KMS-11 (cell line): Measurements from ENCODE around the gene MIS18A.

Experiments used
- H2AFZ ChIP-seq: fragments of 200-600 bp; sonication (generic); 2 replicates; pipeline ENCODE4 v1.6.1; 2016; ENCODE audit warnings: antibody characterized with exemption, mixed run types, low read depth
- H3K27ac ChIP-seq: fragments of 200-600 bp; sonication (generic); 2 replicates; pipeline ENCODE4 v1.6.1; 2016; ENCODE audit warnings: mild to moderate bottlenecking, mixed run types
- H3K27me3 ChIP-seq: fragments of 200-600 bp; sonication (generic); 2 replicates; pipeline ENCODE4 v1.6.1; 2017; ENCODE audit warnings: mild to moderate bottlenecking, low read depth, mixed run types, moderate library complexity; ENCODE audit not compliant: insufficient read depth
- H3K36me3 ChIP-seq: fragments of 200-600 bp; sonication (generic); 2 replicates; pipeline ENCODE4 v1.6.1; 2017; ENCODE audit warnings: mild to moderate bottlenecking, mixed run types; ENCODE audit not compliant: insufficient read depth
- H3K4me1 ChIP-seq: fragments of 200-600 bp; sonication (generic); 2 replicates; pipeline ENCODE4 v1.6.1; 2016; ENCODE audit warnings: mild to moderate bottlenecking, low read depth, mixed run types; ENCODE audit not compliant: poor library complexity, severe bottlenecking
- H3K4me2 ChIP-seq: fragments of 200-600 bp; sonication (generic); 2 replicates; pipeline ENCODE4 v1.7.0; 2016; ENCODE audit warnings: mild to moderate bottlenecking, mixed run types
- H3K4me3 ChIP-seq: fragments of 200-600 bp; sonication (generic); IDR thresholded peaks from 2 replicates; pipeline ENCODE4 v1.6.1; 2017; ENCODE audit warnings: low read depth, low read length, mixed read lengths; ENCODE audit not compliant: insufficient read depth
- H3K79me2 ChIP-seq: fragments of 200-600 bp; sonication (generic); 2 replicates; pipeline ENCODE4 v1.6.1; 2016; ENCODE audit warnings: low read depth, mixed run types; ENCODE audit not compliant: insufficient read depth
- H3K9ac ChIP-seq: fragments of 200-600 bp; sonication (generic); 2 replicates; pipeline ENCODE4 v1.6.1; 2016; ENCODE audit warnings: mild to moderate bottlenecking, mixed run types
- H4K20me1 ChIP-seq: fragments of 200-600 bp; sonication (generic); 2 replicates; pipeline ENCODE4 v1.6.1; 2016; ENCODE audit warnings: mild to moderate bottlenecking, mixed run types; ENCODE audit not compliant: insufficient read depth
- TF ChIP-seq, protein P1 (sequence below): fragments of 200-600 bp; sonication (generic); conservative IDR thresholded peaks from 2 replicates; pipeline ENCODE4 v1.6.1; 2017; ENCODE audit warnings: low read depth, mild to moderate bottlenecking, antibody characterized with exemption, low read length, moderate library complexity, mixed read lengths

Gene MIS18A

DNA sequence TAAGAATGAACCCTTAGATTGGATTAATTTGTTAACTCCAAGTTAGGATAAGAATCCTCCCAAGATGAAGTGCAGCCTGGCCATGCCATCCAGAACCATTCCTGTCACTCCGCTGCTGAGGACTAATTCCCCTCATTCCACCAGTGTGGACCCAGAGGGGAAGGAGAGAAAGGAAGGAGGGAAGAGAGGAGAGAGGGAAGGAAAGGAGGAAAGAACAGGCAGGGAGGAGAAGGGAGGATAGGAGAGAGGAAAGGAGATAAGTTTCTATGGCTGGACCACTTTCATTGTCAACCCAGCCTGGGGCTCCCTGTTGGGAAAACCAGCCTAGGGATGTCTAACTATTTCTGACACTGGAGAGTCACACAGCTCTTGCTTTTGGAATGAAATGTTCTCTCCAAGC, 24.5 kb upstream of the MIS18A start:
- Histone ChIP-seq H3K36me3 (no peaks in the 10 kb centered on the region), H2AFZ (no peak overlapping the region), H4K20me1 (no peaks in the 10 kb centered on the region), H3K9ac (no peak overlapping the region), H3K27me3 (no peaks in the 10 kb centered on the region), H3K4me3 (no peak overlapping the region), H3K79me2 (no peaks in the 10 kb centered on the region), H3K4me2 (no peak overlapping the region), H3K4me1 (no peaks in the 10 kb centered on the region), H3K27ac (no peak overlapping the region)
- TF ChIP-seq, protein P1, sequence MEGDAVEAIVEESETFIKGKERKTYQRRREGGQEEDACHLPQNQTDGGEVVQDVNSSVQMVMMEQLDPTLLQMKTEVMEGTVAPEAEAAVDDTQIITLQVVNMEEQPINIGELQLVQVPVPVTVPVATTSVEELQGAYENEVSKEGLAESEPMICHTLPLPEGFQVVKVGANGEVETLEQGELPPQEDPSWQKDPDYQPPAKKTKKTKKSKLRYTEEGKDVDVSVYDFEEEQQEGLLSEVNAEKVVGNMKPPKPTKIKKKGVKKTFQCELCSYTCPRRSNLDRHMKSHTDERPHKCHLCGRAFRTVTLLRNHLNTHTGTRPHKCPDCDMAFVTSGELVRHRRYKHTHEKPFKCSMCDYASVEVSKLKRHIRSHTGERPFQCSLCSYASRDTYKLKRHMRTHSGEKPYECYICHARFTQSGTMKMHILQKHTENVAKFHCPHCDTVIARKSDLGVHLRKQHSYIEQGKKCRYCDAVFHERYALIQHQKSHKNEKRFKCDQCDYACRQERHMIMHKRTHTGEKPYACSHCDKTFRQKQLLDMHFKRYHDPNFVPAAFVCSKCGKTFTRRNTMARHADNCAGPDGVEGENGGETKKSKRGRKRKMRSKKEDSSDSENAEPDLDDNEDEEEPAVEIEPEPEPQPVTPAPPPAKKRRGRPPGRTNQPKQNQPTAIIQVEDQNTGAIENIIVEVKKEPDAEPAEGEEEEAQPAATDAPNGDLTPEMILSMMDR = no peak

DNA sequence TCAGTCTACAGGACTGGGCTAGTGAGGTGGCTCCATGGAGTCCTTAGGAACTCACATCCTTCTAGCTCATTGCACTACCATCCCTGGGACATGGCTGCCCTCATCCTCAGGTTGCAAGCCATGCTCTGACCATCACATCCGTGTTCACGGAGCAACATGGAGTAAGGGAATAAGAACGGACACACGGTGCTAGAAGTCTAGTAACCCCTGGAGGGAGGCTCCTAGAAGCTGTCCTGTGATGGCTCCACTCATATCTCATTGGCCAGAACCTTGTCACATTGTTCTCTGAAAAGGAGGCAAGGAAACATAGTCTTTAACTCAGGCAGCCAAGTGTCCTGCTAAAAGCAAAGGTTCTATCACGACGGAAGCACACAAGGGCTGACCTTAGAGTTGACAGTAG, 23.7 kb upstream of the MIS18A start:
- no peaks in the 10 kb centered on the region for H3K27me3 ChIP-seq
- H3K4me1 ChIP-seq = no peaks in the 10 kb centered on the region
- no peak overlapping the region for H3K4me2 ChIP-seq
- H3K79me2 ChIP-seq = no peaks in the 10 kb centered on the region
- no peak overlapping the region for H3K27ac ChIP-seq
- no peak overlapping the region for H3K9ac ChIP-seq
- no peaks in the 10 kb centered on the region for H4K20me1 ChIP-seq
- H2AFZ ChIP-seq = no peak overlapping the region
- no peaks in the 10 kb centered on the region for H3K36me3 ChIP-seq
- TF ChIP-seq, protein P1 = no peak
- H3K4me3 ChIP-seq = no peak overlapping the region

DNA sequence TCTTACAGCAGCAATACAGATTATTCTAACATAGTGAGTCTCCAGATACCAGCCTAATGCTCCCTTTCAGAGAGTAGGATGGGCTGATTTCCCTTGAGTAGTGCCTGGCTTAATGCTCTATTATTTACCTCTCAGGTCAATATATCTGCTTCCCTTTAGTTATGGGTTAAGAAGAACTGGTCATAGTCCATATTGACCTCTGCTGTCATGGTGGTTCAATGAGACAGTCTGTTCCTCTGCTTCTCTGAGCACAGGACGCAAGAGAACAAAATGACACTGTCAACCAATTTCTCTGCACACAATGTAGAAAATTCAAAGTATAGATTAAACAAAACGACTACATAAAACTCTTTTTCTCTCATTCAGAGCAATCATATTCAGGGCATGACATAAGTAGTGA, 22.7 kb upstream of the MIS18A start:
- H2AFZ ChIP-seq = no peak overlapping the region
- H3K4me1 ChIP-seq = no peaks in the 10 kb centered on the region
- H3K4me2 ChIP-seq = no peak overlapping the region
- no peaks in the 10 kb centered on the region for H4K20me1 ChIP-seq
- H3K36me3 ChIP-seq = no peaks in the 10 kb centered on the region
- H3K27ac ChIP-seq = no peak overlapping the region
- H3K27me3 ChIP-seq = no peaks in the 10 kb centered on the region
- no peak overlapping the region for H3K9ac ChIP-seq
- H3K79me2 ChIP-seq = no peaks in the 10 kb centered on the region
- H3K4me3 ChIP-seq = no peak overlapping the region
- TF ChIP-seq, protein P1 = no peak

DNA sequence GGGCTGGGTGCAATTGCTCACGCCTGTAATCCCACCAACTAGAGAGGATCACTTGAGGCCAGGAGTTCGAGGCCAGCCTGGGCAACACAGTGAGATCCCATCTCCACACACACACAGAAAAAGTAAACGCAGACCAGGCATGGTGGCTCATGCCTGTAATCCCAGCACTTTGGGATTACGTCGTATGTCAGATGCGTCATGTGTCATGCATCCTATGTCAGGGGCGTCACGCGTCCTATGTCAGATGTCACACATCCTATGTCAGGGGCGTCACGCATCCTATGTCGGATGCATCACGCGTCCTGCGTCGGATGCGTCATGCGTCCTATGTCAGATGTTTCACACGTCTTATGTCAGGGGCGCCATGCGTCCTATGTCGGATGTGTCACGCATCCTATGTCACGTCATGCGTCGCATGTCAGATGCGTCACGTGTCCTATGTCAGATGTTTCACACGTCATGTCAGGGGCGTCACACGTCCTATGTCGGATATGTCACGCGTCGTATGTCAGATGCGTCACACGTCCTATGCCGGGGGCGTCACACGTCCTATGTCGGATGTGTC, 21.4 kb upstream of the MIS18A start:
- H3K27me3 ChIP-seq = no peaks in the 10 kb centered on the region
- no peak overlapping the region for H3K4me3 ChIP-seq
- no peaks in the 10 kb centered on the region for H4K20me1 ChIP-seq
- no peaks in the 10 kb centered on the region for H3K36me3 ChIP-seq
- H3K27ac ChIP-seq = no peak overlapping the region
- no peak overlapping the region for H3K4me2 ChIP-seq
- no peak overlapping the region for H2AFZ ChIP-seq
- H3K79me2 ChIP-seq = no peaks in the 10 kb centered on the region
- no peaks in the 10 kb centered on the region for H3K4me1 ChIP-seq
- H3K9ac ChIP-seq = no peak overlapping the region
- TF ChIP-seq, protein P1 = no peak
